ENCODE data around the gene ADAMTS9.

ADAMTS9 gene

GRCh38 chr3:64648927-64649906 is 38.6 kb downstream of the ADAMTS9 start:
- no peak overlapping the region for H3K4me3 ChIP-seq (ENCODE audit: low read depth, low read length)
- TF ChIP-seq, protein P1, sequence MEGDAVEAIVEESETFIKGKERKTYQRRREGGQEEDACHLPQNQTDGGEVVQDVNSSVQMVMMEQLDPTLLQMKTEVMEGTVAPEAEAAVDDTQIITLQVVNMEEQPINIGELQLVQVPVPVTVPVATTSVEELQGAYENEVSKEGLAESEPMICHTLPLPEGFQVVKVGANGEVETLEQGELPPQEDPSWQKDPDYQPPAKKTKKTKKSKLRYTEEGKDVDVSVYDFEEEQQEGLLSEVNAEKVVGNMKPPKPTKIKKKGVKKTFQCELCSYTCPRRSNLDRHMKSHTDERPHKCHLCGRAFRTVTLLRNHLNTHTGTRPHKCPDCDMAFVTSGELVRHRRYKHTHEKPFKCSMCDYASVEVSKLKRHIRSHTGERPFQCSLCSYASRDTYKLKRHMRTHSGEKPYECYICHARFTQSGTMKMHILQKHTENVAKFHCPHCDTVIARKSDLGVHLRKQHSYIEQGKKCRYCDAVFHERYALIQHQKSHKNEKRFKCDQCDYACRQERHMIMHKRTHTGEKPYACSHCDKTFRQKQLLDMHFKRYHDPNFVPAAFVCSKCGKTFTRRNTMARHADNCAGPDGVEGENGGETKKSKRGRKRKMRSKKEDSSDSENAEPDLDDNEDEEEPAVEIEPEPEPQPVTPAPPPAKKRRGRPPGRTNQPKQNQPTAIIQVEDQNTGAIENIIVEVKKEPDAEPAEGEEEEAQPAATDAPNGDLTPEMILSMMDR (IDR thresholded peaks at IDR 0.05; ENCODE audit: insufficient read depth, low read depth, low read length, missing control alignments), result no peak
- no peak for DNase-seq (ENCODE audit: low read depth)

DNA sequence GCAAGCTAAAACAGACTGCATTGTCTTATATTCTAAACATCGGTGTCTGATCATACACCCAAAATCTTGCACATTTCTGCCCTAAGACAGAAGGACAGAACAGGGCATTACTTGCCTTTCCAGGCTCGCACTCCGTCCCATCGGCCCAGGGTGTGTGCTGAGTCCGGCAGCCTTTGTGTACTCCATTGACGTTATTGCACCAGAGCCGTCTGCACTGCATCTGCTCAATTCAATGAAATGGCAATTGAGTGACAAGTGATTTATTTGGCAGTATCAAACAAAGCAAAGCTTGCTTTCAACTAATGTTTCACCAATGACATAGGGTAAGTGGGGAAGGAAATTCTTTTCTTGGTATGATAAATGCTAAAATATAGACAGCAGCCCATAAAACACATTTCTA is 40.0 kb downstream of the ADAMTS9 start:
- no peak for DNase-seq (ENCODE audit: low read depth)
- TF ChIP-seq, protein P1 (IDR thresholded peaks at IDR 0.05; ENCODE audit: insufficient read depth, low read depth, low read length, missing control alignments), result no peak
- no peak overlapping the region for H3K4me3 ChIP-seq (ENCODE audit: low read depth, low read length)

DNA sequence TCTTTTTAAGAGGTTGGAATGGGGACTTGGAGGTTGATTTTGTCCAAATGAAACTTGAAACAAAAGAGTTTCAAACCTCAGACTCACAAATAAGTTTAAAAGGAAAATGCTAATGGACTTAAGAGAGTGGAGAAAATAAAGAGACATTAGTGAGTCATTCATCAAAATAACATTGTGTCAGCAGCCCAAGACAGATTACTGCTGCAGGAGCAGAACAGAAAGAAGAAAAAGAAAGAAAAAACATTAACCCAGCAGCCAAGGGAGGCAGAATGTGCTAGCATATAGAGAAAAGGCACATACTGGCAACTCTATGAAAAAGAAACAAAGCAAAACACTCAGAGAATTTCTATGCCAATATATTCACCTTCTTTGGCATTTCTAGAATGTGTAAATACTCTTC is 42.6 kb downstream of the ADAMTS9 start:
- no peak overlapping the region for H3K4me3 ChIP-seq (ENCODE audit: low read depth, low read length)
- TF ChIP-seq, protein P1 (IDR thresholded peaks at IDR 0.05; ENCODE audit: insufficient read depth, low read depth, low read length, missing control alignments), result no peak
- no peak for DNase-seq (ENCODE audit: low read depth)

- H3K4me3 ChIP-seq (ENCODE audit: low read depth, low read length), result no peak overlapping the region
- TF ChIP-seq, protein P1 (IDR thresholded peaks at IDR 0.05; ENCODE audit: insufficient read depth, low read depth, low read length, missing control alignments), result no peak
Measured at GRCh38 chr3:64644483-64644882, 43.3 kb downstream of the ADAMTS9 start.

DNA sequence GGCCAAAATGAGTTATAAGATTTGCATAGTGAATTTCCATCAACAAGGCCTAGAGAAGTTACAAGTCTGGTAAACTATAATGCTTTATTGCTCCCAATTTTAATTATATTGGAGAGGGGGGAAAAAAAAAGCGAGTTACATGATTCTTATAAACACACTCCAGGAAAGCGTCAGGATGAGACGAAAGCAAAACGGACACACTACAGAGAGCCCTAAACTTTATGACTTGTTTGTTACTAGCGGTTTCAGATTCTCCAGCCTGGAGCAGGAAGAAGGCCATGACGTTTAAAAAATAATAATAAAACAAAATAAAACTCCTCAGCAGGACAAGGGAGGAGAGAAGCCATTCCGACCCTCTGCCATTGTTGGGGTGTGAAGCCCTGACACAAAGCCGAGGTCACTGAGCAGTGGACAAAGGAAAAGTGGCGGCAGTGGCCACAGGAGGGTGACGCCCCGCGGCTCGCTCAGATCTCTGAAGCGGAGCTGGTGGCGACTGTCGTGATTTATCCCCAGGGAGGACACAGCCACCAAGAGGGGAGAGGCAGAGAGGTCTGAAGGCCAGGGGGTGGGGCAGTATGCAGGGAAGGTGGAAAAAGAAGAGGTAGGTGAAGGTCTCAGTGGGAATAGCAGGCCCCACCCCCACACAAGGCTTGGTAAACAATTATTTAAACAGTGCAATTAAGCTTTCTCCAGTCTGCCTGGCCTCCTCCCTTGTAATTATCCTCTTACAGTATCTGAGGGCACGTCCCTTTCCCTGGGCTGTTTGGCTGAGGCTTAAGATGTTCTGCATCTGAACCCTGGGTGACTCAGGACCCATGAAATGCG is 45.3 kb downstream of the ADAMTS9 start:
- DNase-seq (ENCODE audit: low read depth), result no peak
- TF ChIP-seq, protein P1 (IDR thresholded peaks at IDR 0.05; ENCODE audit: insufficient read depth, low read depth, low read length, missing control alignments), result no peak
- H3K4me3 ChIP-seq (ENCODE audit: low read depth, low read length), result no peak overlapping the region

More at GRCh38 chr3:64644483-64644882, 43.3 kb downstream of the ADAMTS9 start:
- no peak for DNase-seq (ENCODE audit: low read depth)

GRCh38 chr3:64638981-64639481 is 48.8 kb downstream of the ADAMTS9 start:
- DNase-seq (ENCODE audit: low read depth), result no peak
- no peak overlapping the region for H3K4me3 ChIP-seq (ENCODE audit: low read depth, low read length)
- TF ChIP-seq, protein P1 (IDR thresholded peaks at IDR 0.05; ENCODE audit: insufficient read depth, low read depth, low read length, missing control alignments), result no peak
